DMS153 treated with DMSO at 0.1 percent for 48 hours (cell line): Measurements from ENCODE around the gene ARHGAP29.

ENCODE experiments used
- DNase-seq: peaks from one replicate; lab custom pipeline; 2025; ENCODE audit not compliant: unreplicated experiment; lab: John Stamatoyannopoulos, UW

ARHGAP29 gene, protein sequence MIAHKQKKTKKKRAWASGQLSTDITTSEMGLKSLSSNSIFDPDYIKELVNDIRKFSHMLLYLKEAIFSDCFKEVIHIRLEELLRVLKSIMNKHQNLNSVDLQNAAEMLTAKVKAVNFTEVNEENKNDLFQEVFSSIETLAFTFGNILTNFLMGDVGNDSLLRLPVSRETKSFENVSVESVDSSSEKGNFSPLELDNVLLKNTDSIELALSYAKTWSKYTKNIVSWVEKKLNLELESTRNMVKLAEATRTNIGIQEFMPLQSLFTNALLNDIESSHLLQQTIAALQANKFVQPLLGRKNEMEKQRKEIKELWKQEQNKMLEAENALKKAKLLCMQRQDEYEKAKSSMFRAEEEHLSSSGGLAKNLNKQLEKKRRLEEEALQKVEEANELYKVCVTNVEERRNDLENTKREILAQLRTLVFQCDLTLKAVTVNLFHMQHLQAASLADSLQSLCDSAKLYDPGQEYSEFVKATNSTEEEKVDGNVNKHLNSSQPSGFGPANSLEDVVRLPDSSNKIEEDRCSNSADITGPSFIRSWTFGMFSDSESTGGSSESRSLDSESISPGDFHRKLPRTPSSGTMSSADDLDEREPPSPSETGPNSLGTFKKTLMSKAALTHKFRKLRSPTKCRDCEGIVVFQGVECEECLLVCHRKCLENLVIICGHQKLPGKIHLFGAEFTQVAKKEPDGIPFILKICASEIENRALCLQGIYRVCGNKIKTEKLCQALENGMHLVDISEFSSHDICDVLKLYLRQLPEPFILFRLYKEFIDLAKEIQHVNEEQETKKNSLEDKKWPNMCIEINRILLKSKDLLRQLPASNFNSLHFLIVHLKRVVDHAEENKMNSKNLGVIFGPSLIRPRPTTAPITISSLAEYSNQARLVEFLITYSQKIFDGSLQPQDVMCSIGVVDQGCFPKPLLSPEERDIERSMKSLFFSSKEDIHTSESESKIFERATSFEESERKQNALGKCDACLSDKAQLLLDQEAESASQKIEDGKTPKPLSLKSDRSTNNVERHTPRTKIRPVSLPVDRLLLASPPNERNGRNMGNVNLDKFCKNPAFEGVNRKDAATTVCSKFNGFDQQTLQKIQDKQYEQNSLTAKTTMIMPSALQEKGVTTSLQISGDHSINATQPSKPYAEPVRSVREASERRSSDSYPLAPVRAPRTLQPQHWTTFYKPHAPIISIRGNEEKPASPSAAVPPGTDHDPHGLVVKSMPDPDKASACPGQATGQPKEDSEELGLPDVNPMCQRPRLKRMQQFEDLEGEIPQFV

DNA sequence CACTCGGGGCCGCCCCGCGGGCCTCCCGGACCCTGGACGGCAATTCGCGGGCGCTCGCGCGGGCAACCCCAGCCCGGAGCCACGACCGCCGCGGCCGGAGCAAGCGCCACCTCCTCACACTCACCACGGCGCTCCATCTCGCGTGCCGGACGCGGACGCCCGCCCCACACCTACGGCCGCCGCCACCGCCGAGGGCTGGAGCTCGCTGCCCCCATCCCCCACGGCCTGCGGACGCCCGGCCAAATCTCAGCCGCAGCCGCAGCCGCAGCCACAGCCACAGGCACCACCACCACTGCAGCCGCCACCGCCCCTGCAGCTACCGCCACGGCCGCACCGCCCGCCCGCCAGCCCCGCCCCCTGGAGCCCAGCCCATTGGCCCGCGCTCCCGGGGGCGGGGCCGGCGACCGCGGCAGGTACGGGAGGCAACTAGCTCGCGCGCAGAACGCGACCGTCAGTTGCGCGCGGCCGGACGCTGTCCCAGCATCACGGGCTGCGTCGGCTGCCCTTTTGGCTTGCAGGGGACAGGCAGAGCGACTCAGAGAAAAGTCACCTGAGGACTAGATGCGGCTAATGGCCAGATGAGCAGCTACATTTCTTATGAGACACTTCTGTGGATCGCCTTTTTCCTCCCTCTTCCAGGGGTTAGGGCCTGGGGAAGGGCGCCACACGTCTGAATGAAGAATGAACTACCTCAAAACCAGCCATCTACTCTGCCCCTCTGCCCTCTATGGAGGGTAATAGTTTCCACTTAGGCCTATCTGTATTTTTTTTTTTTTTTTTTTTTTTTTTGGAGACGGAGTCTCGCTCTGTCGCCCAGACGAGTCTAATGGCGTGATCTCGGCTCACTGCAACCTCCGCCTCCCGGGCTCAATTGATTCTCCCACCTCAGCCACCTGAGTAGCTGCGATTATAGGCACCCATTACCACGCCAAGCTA is at the start of gene ARHGAP29:
Gene ARHGAP29 (minus strand): TSS at position 294 of the 936 bp plus-strand sequence. CDS start 5,973 bp downstream, outside the sequence.
- DNase-seq, result peak; percentile 74

GRCh38 chr1:94286864-94287437 is 49.6 kb upstream of the ARHGAP29 start:
- no peak for DNase-seq

DNA sequence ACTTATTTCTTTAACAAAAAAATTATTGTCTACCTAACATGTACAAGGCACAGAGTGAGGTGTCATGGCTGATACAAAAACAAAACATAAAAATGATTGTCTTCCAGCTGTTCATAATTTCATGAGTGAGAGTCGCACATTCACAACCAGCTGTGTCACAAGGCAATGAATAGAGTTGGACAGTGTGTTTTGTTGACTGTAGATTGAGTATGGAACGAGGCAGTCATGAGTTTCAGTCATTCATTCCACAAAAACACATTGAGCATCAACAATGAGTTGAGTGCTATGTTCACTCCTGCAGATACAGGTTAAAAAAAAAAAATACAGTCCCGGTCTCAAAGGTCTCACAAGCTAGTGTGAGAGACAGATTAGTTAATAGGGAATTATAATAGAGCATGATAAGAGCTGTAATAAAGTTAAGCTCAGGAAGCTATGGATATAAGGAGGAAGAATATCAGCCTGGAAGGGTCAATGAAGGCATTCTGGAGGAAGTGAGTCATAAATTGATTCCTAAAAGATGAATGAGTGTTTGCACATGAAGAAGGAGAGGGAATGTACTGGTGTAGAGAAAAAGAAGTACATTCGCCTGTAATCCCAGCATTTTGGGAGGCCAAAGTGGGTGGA is 47.8 kb upstream of the ARHGAP29 start:
- DNase-seq, result no peak

GRCh38 chr1:94284476-94284875 is 47.1 kb upstream of the ARHGAP29 start:
- DNase-seq, result no peak

DNA sequence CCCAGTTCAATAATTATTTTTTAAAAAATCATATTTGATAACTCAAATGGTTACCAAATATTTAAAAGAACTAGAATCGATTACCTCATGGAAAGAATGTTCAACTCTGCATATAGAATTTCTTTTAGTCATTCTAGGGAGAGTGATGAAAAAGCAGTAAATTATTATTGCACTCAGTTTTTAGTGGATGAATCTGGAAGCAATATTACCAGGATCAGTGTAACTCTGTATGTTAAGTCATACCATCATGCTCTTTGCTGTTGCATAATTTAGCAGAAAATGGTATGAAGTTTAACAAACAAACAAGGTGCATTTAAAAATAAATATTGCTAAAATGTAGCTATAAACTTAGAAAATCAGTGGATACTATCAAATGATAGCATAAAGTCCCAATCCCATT is 46.1 kb upstream of the ARHGAP29 start:
- no peak for DNase-seq

GRCh38 chr1:94282143-94282711 is 44.8 kb upstream of the ARHGAP29 start:
- DNase-seq, result no peak

- DNase-seq, result no peak
Measured at GRCh38 chr1:94281361-94282142, 44.2 kb upstream of the ARHGAP29 start.

- no peak for DNase-seq
Measured at GRCh38 chr1:94280541-94280940, 43.2 kb upstream of the ARHGAP29 start.

DNA sequence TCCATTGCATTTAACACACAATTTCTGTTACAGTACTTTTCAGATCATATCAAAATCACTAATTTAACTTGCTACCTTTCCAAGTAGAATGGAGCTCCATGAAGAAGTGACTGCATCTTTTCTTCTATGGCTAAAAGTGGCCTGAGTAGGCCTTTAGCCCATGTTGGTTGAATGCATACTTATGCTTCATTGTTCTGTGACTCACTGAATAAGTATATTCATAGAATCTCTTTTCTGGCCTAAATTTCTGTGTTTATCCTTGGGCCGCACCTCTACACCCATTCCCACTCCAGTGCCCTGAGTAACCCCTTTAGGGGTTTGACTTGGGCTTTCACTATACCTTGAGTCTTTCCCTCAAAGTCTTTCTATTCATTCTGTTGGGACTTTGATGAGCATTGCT is 42.1 kb upstream of the ARHGAP29 start:
- no peak for DNase-seq

GRCh38 chr1:94279038-94279437 is 41.7 kb upstream of the ARHGAP29 start:
- no peak for DNase-seq

GRCh38 chr1:94276988-94277434 is 39.6 kb upstream of the ARHGAP29 start:
- DNase-seq, result no peak

- no peak for DNase-seq
Measured at GRCh38 chr1:94275083-94275482, 37.7 kb upstream of the ARHGAP29 start.

- DNase-seq, result no peak
Measured at GRCh38 chr1:94274561-94274960, 37.2 kb upstream of the ARHGAP29 start.

GRCh38 chr1:94273111-94273510 is 35.7 kb upstream of the ARHGAP29 start:
- DNase-seq, result no peak

DNA sequence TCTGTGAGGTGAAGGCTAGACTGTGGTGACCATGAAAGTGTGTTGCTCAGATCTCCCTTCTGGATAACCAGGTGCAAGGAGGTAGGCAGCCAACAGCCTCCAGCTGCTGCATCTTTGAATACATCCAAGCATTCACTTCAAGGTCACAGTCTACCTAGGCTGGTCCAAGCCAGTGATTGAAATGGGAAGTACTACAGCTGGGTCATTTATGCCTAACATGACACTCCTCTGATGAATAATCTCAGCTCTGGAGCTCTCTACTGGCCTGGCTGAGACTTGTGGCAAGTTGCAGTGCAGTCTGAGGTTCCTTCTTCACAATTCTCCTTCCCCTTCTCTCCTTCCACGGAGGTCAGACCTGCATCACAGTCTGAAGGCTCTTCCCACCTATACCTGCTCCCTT is 35.0 kb upstream of the ARHGAP29 start:
- DNase-seq, result no peak

DNA sequence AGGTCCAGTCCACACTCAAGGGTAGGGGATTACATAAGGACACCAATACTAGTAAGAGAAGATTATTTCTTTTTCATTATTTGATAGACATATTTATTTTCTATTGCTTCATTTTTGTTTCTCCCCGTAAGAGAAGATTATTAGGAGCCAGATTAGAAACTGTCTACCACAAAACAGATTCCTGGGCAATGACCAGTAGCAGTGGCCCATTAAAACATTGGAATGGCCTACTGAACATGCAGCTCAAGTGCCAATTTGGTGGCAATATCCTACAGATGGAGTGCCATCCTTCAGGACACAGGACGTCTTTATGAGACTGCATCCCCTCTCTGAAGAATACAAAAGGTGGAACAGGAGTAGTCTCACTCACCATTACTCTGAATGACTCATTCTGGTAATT is 34.0 kb upstream of the ARHGAP29 start:
- DNase-seq, result no peak

DNA sequence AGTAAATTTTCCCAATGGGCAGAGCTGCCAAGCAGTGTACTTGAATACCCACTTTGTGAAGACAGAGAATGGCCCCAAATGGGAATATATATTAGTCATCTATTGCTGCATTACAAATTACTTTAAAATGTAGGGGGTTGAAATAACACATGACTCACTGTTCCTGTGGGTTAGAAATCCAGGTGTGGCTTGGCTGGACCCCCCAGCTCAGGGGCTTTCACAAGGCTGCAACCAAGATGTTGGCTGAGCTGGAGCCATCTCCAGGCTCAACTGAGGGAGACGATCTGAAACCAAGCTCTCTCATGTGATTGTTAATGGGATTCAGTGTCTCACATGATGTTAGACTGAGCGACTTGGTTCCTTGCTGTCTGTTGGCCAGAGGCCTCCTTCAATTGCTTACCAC is 33.4 kb upstream of the ARHGAP29 start:
- no peak for DNase-seq

GRCh38 chr1:94269921-94270320 is 32.5 kb upstream of the ARHGAP29 start:
- DNase-seq, result no peak
